HEK293 (cell line): ENCODE results near the gene SYCN.
A peak's percentile ranks its signal among the peaks of the same experiment; 100 is the strongest.

Source experiments
- CTCF ChIA-PET: fragments of 350-600 bp; formaldehyde crosslinking; extraction: SDS; loops from one replicate; lab custom pipeline; 2021; ENCODE audit warnings: antibody characterized with exemption; lab: Yijun Ruan, JAX
- POLR2A ChIA-PET: fragments of 300-600 bp; formaldehyde crosslinking; extraction: SDS; loops from one replicate; lab custom pipeline; 2020; ENCODE audit warnings: antibody characterized with exemption, inconsistent platforms; lab: Yijun Ruan, JAX
- H3K27ac ChIP-seq: fragments of 200-500 bp; sonication (Bioruptor generic); 2 replicates; pipeline ENCODE4 v1.5.1; 2014; ENCODE audit warnings: low read depth, low read length, control low read depth, inconsistent platforms; ENCODE audit errors: extremely low read depth
- H3K36me3 ChIP-seq, 2 experiments: fragments of 200-500 bp in 1 of 2; sonication (Bioruptor generic) in 1 of 2; 1 replicate in 1 of 2; 2 replicates in 1 of 2; pipeline ENCODE4 v1.5.1; 2014 to 2017; ENCODE audit warnings: inconsistent platforms in 2 of 2, low read length in 2 of 2; ENCODE audit not compliant: control insufficient read depth in 2 of 2, insufficient read depth in 1 of 2
- H3K4me1 ChIP-seq: fragments of 200-500 bp; sonication (Bioruptor generic); 2 replicates; pipeline ENCODE4 v1.5.1; 2014; ENCODE audit warnings: mild to moderate bottlenecking, low read length, inconsistent platforms; ENCODE audit not compliant: control insufficient read depth, insufficient read depth
- H3K4me3 ChIP-seq: 2 replicates; pipeline ENCODE4 v1.5.1; 2011; ENCODE audit warnings: low read depth, mild to moderate bottlenecking, control low read depth, low read length, moderate library complexity
- H3K9me3 ChIP-seq: fragments of 200-500 bp; sonication (Bioruptor generic); 2 replicates; pipeline ENCODE4 v1.5.1; 2014; ENCODE audit warnings: low read depth, low read length, inconsistent platforms; ENCODE audit not compliant: control insufficient read depth, insufficient read depth
- GLIS2 ChIP-seq: fragments of 450-650 bp; formaldehyde crosslinking; IDR thresholded peaks from 2 replicates; pipeline ENCODE4 v1.5.1; 2016; ENCODE audit warnings: missing biosample characterization, missing genetic modification characterization
- SETDB1 ChIP-seq: IDR thresholded peaks from one replicate; pipeline ENCODE4 v1.6.1; 2017; ENCODE audit warnings: mild to moderate bottlenecking, low read length, moderate library complexity, mixed read lengths; ENCODE audit not compliant: insufficient read length
- ZIC2 ChIP-seq: fragments of 450-650 bp; formaldehyde crosslinking; IDR thresholded peaks from 2 replicates; pipeline ENCODE4 v1.5.1; 2016; ENCODE audit warnings: missing biosample characterization, missing genetic modification characterization
- ZNF121 ChIP-seq: fragments of 450-650 bp; formaldehyde crosslinking; IDR thresholded peaks from 2 replicates; pipeline ENCODE4 v1.5.1; 2016; ENCODE audit warnings: missing biosample characterization, missing genetic modification characterization
- ZNF133 ChIP-seq: fragments of 450-650 bp; formaldehyde crosslinking; IDR thresholded peaks from 2 replicates; pipeline ENCODE4 v1.5.1; 2016; ENCODE audit warnings: missing biosample characterization, missing genetic modification characterization
- ZNF138 ChIP-seq: fragments of 450-650 bp; formaldehyde crosslinking; IDR thresholded peaks from 2 replicates; pipeline ENCODE4 v1.5.1; 2016; ENCODE audit warnings: missing biosample characterization, missing genetic modification characterization, borderline replicate concordance
- ZNF169 ChIP-seq: fragments of 450-650 bp; formaldehyde crosslinking; IDR thresholded peaks from 2 replicates; pipeline ENCODE4 v1.5.1; 2016; ENCODE audit warnings: missing biosample characterization, missing genetic modification characterization
- ZNF394 ChIP-seq: fragments of 450-650 bp; formaldehyde crosslinking; IDR thresholded peaks from 2 replicates; pipeline ENCODE4 v1.5.1; 2016; ENCODE audit warnings: missing biosample characterization, missing genetic modification characterization, mild to moderate bottlenecking, moderate library complexity, borderline replicate concordance
- ZNF626 ChIP-seq: fragments of 450-650 bp; sonication (Bioruptor Pico); formaldehyde crosslinking; IDR thresholded peaks from 2 replicates; pipeline ENCODE4 v1.5.1; 2018; ENCODE audit warnings: missing biosample characterization, missing genetic modification characterization, inconsistent platforms
- TF ChIP-seq, protein P1 (sequence below): fragments of 450-650 bp; formaldehyde crosslinking; IDR thresholded peaks from 2 replicates; pipeline ENCODE4 v1.5.1; 2016; ENCODE audit warnings: missing biosample characterization, missing genetic modification characterization, low read depth
- TF ChIP-seq, protein P2 (sequence below): fragments of 450-650 bp; formaldehyde crosslinking; IDR thresholded peaks from 2 replicates; pipeline ENCODE4 v1.5.1; 2016; ENCODE audit warnings: missing biosample characterization, missing genetic modification characterization
- TF ChIP-seq, protein P3 (sequence below): fragments of 450-650 bp; formaldehyde crosslinking; IDR thresholded peaks from 2 replicates; pipeline ENCODE4 v1.5.1; 2017; ENCODE audit warnings: missing biosample characterization, missing genetic modification characterization
- TF ChIP-seq, protein P4 (sequence below): fragments of 450-650 bp; formaldehyde crosslinking; IDR thresholded peaks from 2 replicates; pipeline ENCODE4 v1.5.1; 2016; ENCODE audit warnings: missing biosample characterization, missing genetic modification characterization
- TF ChIP-seq, protein P5 (sequence below): fragments of 450-650 bp; formaldehyde crosslinking; IDR thresholded peaks from 2 replicates; pipeline ENCODE4 v1.5.1; 2016; ENCODE audit warnings: missing biosample characterization, missing genetic modification characterization

SYCN gene

DNA sequence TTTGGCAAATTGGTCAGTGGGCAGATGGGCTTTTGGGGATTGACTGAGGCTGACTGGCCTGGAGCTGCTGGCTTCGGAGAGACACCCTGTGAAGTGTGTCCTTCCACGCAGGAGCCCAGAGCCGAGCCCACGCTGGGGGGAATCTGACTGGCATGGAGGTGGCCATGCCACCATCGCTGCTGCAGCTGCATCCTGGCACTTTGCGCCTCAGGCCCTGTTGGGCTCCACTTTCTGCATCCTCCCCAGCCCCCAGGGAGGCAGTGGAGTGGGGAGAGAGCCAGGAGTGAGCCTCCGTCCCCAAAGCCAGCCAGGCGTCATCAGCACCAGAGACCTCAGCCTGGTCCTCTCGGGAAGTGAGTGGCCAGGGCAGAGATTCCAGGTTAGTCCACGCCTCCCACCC, 24.3 kb downstream of the SYCN start:
- Histone ChIP-seq H3K27ac (no peak overlapping the region), H3K9me3 (no peaks in the 10 kb centered on the region; the same call in 1 of the 2 replicates), H3K36me3 (peaks cover 32 to 46% of the 10 kb centered on the region in 2 experiments), H3K4me1 (no peaks in the 10 kb centered on the region), H3K4me3 (no peak overlapping the region)
- CTCF ChIA-PET: interaction anchor here (2.2 kb wide), 1 partner anchor 57 kb away, joined by 7 read pairs; no protein-coding TSS in a partner anchor
- TF ChIP-seq, protein P1, sequence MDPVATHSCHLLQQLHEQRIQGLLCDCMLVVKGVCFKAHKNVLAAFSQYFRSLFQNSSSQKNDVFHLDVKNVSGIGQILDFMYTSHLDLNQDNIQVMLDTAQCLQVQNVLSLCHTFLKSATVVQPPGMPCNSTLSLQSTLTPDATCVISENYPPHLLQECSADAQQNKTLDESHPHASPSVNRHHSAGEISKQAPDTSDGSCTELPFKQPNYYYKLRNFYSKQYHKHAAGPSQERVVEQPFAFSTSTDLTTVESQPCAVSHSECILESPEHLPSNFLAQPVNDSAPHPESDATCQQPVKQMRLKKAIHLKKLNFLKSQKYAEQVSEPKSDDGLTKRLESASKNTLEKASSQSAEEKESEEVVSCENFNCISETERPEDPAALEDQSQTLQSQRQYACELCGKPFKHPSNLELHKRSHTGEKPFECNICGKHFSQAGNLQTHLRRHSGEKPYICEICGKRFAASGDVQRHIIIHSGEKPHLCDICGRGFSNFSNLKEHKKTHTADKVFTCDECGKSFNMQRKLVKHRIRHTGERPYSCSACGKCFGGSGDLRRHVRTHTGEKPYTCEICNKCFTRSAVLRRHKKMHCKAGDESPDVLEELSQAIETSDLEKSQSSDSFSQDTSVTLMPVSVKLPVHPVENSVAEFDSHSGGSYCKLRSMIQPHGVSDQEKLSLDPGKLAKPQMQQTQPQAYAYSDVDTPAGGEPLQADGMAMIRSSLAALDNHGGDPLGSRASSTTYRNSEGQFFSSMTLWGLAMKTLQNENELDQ (tag by site-specific recombination): no peak
- TF ChIP-seq ZNF626 (tag by site-specific recombination) (no peak), ZNF121 (tag by site-specific recombination) (no peak), ZNF169 (no peak), SETDB1 (no peak)
- TF ChIP-seq, protein P2, sequence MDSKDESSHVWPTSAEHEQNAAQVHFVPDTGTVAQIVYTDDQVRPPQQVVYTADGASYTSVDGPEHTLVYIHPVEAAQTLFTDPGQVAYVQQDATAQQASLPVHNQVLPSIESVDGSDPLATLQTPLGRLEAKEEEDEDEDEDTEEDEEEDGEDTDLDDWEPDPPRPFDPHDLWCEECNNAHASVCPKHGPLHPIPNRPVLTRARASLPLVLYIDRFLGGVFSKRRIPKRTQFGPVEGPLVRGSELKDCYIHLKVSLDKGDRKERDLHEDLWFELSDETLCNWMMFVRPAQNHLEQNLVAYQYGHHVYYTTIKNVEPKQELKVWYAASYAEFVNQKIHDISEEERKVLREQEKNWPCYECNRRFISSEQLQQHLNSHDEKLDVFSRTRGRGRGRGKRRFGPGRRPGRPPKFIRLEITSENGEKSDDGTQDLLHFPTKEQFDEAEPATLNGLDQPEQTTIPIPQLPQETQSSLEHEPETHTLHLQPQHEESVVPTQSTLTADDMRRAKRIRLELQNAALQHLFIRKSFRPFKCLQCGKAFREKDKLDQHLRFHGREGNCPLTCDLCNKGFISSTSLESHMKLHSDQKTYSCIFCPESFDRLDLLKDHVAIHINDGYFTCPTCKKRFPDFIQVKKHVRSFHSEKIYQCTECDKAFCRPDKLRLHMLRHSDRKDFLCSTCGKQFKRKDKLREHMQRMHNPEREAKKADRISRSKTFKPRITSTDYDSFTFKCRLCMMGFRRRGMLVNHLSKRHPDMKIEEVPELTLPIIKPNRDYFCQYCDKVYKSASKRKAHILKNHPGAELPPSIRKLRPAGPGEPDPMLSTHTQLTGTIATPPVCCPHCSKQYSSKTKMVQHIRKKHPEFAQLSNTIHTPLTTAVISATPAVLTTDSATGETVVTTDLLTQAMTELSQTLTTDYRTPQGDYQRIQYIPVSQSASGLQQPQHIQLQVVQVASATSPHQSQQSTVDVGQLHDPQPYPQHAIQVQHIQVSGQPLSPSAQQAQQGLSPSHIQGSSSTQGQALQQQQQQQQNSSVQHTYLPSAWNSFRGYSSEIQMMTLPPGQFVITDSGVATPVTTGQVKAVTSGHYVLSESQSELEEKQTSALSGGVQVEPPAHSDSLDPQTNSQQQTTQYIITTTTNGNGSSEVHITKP (tag by site-specific recombination): no peak
- TF ChIP-seq, protein P3, sequence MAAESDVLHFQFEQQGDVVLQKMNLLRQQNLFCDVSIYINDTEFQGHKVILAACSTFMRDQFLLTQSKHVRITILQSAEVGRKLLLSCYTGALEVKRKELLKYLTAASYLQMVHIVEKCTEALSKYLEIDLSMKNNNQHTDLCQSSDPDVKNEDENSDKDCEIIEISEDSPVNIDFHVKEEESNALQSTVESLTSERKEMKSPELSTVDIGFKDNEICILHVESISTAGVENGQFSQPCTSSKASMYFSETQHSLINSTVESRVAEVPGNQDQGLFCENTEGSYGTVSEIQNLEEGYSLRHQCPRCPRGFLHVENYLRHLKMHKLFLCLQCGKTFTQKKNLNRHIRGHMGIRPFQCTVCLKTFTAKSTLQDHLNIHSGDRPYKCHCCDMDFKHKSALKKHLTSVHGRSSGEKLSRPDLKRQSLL: no peak
- TF ChIP-seq, protein P4, sequence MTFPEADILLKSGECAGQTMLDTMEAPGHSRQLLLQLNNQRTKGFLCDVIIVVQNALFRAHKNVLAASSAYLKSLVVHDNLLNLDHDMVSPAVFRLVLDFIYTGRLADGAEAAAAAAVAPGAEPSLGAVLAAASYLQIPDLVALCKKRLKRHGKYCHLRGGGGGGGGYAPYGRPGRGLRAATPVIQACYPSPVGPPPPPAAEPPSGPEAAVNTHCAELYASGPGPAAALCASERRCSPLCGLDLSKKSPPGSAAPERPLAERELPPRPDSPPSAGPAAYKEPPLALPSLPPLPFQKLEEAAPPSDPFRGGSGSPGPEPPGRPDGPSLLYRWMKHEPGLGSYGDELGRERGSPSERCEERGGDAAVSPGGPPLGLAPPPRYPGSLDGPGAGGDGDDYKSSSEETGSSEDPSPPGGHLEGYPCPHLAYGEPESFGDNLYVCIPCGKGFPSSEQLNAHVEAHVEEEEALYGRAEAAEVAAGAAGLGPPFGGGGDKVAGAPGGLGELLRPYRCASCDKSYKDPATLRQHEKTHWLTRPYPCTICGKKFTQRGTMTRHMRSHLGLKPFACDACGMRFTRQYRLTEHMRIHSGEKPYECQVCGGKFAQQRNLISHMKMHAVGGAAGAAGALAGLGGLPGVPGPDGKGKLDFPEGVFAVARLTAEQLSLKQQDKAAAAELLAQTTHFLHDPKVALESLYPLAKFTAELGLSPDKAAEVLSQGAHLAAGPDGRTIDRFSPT (tag by site-specific recombination): peak; percentile 43; the same call in 1 of the 2 replicates
- POLR2A ChIA-PET: no interaction called here

DNA sequence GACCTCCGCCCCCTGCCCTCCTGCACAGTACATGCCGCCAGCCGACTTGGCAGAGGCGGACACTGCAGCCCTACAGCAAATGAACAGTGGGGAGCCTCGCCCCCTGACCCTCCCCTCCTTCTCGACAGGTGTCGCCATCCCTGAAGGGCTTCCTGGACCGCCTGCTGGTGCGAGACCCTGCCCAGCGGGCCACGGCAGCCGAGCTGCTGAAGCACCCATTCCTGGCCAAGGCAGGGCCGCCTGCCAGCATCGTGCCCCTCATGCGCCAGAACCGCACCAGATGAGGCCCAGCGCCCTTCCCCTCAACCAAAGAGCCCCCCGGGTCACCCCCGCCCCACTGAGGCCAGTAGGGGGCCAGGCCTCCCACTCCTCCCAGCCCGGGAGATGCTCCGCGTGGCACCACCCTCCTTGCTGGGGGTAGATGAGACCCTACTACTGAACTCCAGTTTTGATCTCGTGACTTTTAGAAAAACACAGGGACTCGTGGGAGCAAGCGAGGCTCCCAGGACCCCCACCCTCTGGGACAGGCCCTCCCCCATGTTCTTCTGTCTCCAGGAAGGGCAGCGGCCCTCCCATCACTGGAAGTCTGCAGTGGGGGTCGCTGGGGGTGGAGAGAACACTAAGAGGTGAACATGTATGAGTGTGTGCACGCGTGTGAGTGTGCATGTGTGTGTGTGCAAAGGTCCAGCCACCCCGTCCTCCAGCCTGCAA, 25.6 kb downstream of the SYCN start:
- no peak overlapping the region for H3K4me3 ChIP-seq
- no peaks in the 10 kb centered on the region; the same call in 1 of the 2 replicates for H3K9me3 ChIP-seq
- ChIA-PET POLR2A (no interaction called here), CTCF (no interaction called here)
- H3K36me3 ChIP-seq: peaks cover 32 to 53% of the 10 kb centered on the region in 2 experiments
- no peak overlapping the region for H3K27ac ChIP-seq
- no peaks in the 10 kb centered on the region for H3K4me1 ChIP-seq
- TF ChIP-seq, protein P5, sequence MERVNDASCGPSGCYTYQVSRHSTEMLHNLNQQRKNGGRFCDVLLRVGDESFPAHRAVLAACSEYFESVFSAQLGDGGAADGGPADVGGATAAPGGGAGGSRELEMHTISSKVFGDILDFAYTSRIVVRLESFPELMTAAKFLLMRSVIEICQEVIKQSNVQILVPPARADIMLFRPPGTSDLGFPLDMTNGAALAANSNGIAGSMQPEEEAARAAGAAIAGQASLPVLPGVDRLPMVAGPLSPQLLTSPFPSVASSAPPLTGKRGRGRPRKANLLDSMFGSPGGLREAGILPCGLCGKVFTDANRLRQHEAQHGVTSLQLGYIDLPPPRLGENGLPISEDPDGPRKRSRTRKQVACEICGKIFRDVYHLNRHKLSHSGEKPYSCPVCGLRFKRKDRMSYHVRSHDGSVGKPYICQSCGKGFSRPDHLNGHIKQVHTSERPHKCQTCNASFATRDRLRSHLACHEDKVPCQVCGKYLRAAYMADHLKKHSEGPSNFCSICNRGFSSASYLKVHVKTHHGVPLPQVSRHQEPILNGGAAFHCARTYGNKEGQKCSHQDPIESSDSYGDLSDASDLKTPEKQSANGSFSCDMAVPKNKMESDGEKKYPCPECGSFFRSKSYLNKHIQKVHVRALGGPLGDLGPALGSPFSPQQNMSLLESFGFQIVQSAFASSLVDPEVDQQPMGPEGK (tag by site-specific recombination): peak; percentile 41; the same call in 1 of the 2 replicates
- TF ChIP-seq ZNF133: no peak
- TF ChIP-seq ZNF138: no peak
- peak; percentile 75 for TF ChIP-seq GLIS2 (tag by site-specific recombination)
- TF ChIP-seq, protein P4 (tag by site-specific recombination): peak; percentile 29; the same call in 1 of the 2 replicates
- TF ChIP-seq ZNF394: no peak
- peak; percentile 24; the same call in 1 of the 2 replicates for TF ChIP-seq ZIC2 (tag by site-specific recombination)
